HG03196 (cell line): ENCODE data around the gene NXNL2.

Experiments
- ATAC-seq: cut with Tn5 transposase; IDR thresholded peaks from one replicate; pipeline ENCODE4 v1.9.1; 2021; ENCODE audit not compliant: unreplicated experiment

Gene NXNL2

DNA sequence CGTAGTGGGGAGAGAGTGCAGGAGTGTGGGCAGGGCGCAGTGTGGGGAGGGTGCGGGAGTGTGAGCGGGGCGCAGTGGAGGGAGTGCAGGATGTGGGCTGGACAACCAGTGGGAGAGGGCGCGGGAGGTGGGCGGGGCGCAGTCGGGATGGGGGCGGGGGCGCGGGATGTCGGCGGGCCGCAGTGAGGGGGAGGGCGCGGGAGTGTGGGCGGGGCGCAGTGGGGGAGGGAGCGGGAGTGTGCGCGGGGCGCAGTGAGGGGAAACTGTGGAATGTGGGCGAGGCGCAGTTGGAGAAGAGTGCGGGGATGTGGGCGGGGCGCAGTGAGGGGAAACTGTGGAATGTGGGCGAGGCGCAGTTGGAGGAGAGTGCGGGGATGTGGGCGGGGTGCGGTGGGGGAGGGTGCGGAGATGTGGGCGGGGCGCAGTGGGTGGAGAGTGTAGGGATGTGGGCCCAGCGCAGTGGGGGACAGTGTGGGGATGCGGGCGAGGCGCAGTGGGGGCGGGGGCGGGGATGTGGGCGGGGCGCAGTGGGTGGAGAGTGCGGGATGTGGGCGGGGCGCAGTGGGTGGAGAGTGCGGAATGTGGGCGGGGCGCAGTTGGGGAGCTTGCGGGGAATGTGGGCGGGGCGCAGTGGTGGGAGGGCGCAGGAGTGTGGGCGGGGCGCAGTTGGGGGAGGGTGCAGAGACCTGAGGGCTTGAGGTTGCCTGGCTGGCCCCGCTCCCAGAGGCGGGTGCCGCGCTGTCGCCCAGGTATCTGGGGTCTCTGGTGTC is at the start of gene NXNL2:
NXNL2 (plus strand) TSS at position 723 of the 770 bp plus-strand sequence. CDS start 257 bp downstream, outside the sequence.
- no peak for ATAC-seq

DNA sequence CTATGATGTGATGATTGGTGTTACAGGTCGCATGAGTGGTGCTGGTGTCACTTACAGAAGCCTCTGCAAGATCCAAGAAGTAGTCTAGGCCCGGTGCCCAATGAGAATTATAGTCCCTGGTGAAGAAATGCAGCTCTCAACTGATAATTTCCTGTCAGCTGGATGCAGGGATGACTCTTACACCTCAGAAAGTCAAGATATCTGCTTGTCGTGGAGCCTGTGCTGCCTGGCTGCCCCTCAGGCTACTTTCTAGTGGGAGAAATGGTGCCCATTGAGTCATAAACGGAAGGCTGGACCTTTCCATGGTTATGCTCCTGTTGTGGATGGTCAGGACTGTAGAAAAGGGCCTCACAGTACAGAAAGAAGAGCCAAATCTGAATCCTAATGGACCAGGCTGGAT is 46.8 kb upstream of the NXNL2 start:
- no peak for ATAC-seq

DNA sequence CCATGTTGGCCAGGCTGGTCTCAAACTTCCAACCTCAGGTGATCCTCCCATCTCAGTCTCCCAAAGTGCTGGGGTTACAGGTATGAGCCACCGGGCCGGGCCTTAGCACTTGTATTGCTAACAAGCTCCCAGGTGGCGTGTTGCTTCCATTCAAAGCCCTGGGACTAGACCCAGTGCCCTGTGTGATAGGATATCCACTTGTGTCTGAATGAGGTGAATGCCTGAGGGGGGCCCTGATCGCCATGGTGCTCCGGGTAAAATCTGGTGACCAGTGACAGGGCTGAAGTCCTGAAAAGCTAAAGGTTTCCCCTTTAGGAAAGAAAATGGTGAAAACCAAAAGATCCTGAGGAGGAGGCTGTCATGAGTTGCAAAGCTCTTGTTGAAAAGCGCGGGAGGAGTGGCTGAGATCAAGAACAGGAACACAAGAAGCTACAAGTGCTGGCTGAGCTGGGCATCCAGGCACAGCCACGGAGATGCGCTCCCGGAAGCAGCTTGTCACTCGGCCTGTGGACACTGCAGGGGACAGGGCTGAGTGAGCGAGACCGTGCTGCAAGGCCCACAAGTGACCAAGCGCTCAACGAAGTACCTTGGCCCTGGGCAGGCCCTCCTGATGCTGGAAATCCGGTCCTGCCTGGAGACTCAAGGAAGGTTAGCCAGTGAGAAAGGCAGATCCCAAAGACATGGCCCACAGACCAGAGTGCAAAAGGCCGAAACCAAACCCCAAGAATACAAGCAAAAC is 39.8 kb upstream of the NXNL2 start:
- ATAC-seq = no peak

DNA sequence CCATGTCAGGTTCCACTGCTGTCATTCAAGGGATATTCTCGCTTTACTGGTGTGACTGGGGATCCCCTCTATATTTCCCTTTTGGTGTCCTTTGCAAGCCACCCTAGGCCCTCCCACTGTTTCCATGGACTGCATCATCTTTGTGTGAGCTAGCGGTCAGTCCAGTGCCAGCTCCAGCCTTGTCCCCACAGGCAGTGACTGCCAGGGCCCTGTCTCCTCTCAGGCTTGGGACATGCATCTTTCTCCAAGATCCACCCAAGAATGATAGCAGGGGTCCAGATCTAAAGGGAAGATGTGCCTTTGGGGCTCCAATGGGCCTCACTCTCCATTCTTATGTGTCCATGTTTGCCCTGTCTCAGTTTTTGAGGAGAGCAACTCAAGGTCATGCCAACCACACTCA is 37.8 kb upstream of the NXNL2 start:
- no peak for ATAC-seq

DNA sequence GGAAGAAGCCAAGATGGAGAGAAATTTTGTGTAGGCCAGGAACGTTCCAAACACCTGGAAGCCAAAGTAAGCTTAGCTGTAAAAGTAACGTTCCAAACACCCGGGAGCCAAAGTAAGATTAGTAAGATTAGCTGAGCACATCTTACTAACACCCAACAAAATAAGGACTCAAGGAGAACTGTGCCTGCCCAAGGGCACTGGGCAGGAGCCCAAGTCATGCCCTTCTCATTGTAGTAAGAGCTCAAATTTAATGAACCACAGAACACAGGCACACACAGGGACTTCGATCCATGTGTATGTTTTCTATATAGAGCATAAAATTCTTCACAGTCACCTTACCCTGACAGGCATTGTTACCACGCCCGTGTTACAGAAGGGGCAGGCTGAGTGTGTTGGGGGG is 36.1 kb upstream of the NXNL2 start:
- no peak for ATAC-seq

DNA sequence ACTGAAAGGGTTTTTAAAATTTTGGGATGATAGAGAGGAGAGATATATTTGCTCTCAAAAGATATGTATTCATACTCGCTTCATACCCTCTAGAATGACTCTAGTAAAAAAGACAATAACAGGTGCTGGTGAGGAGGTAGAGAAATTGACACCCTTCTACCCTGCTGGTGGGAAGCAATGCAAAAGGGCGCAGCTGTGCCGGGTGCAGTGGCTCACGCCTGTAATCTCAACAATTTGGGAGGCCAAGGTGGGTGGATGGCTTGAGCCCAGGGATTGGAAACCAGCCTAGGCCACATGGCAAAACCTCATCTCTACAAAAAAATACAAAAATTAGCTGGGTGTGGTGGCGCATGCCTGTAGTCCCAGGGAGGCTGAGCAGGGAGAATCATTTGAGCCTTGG is 33.9 kb upstream of the NXNL2 start:
- ATAC-seq = no peak

DNA sequence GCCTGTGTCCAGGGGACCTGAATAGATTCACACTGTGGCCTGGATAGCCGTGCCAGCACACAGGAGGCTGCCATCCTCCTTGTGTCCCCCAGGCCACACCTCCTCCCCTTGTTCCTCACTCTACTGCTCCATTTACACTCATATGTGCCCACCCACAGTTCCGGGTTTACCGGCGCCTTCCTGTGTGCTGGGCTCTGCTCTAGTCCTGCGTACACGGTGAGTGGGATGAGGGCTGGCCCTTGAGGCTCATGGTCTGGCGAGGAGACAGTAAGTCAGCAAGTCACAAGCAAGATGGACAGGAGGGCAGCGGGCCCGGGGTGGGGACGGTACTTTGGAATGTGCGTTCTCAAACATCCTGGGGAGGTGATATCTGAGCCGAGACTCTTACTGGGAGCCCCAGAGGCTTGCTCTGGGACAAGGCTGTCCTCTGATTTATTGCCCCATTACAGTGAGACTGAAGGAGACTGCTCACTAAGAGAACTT is 32.4 kb upstream of the NXNL2 start:
- ATAC-seq = no peak

DNA sequence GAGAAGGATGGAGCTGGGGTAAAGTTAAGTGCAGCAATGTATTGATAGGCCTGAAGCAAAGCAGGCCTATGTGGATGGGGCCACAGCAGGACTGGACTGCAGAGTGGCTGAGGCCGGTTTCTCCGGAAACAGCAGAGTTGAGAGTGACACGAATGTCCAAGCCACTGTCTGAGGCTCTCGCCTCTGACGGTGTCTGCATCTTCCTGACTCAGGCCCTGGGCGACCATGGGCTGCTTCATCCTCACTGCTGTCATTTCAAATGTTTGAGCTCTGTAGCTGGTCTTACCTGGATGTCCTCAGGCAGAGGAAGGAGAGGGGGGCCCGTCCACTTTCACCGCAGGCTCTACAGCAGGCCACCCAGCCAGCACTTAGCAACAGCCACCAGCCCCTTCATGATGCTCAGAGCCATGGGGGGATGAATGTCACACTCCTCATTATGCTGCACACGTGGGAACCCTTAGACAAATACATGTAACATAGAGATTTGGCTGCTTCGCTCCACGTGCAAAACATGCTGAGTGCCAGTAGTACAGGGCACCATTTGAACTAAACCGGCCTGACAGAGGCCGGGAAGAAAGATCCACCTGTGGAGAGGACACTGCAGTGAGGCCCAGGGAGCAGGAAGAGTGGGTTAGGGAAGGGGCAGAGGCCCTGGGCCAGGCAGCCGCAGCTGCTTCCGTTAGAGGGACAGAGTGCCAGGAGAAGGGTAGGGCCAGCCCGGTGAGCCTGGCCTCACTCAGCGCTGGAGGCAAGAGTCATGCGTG is 31.7 kb upstream of the NXNL2 start:
- no peak for ATAC-seq

DNA sequence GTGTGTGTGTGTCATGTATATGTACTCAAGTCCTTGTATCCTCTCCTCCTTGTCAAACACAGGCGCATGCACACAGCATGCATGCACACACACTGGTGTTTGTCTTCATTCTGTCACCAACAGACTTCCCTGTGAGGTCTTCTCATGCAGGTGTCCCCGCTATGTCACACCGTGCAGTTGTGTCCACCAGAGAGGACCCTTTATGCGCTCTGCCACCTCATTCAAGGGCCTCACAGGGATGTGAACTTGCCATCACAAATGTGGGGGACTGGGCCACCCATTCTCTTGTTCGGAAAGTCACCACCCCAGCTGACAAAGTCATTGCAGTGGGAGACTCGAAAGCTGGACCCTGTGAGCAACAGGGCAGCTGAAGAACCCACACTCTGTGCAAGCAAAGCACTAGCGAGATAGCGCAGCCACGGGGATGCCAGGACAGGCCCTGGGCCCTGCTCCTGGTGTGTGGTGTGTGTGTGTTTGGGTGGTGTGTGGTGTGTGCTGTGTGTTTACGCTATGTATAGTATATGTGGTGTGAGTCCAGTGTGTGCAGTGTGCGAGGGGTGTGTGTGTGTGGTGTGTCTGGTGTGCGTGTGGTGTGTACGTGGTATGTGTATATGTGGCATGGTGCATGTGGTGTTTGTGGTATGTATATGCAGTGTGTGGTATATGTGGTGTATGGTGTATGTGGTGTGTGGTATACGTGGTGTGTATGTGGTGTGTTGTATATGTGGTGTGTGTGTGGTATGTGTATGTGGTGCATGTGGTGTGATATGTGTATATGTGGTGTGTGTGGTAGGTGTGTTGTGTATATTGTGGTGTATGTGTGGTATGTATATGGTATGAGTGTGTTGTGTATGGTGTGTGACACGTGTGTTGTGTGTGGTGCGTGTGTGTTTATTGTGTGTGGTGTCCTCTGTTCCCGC is 30.9 kb upstream of the NXNL2 start:
- ATAC-seq = no peak

DNA sequence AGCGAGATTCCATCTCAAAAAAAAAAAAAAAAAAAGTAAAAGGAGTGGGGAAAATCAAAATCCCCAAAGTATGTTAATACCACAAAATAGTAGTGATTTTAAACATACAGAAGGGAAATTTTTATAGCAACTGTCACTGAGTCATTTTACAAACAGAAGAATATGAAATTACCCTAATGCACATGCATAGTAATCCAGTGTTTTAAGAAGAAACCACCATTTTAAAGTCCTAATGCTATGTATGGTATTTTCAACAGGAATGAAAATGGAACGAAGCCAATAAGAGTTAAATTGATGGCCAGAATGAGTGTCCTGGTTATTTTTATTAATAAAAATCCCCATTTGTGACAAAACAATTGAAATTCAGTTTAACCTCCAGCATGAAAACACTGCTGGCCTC is 26.7 kb upstream of the NXNL2 start:
- no peak for ATAC-seq

DNA sequence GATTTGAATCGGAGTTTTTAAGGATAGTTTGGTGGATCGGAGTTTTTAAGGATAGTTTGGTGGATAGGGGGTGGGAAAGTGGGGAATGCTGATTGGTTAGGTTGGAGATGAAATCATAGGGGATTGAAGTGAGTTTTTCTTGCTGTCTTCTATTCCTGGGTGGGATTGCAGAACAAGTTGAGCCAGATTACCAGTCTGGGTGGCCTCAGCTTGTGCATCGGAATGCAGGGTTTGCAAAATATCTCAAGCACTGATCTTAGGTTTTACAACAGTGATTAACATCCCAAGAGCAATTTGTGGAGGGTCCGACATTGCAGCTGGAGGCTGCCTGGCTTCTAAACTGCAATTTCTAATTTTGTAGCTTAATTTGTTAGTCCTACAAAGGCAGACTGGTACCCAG is 23.1 kb upstream of the NXNL2 start:
- no peak for ATAC-seq

DNA sequence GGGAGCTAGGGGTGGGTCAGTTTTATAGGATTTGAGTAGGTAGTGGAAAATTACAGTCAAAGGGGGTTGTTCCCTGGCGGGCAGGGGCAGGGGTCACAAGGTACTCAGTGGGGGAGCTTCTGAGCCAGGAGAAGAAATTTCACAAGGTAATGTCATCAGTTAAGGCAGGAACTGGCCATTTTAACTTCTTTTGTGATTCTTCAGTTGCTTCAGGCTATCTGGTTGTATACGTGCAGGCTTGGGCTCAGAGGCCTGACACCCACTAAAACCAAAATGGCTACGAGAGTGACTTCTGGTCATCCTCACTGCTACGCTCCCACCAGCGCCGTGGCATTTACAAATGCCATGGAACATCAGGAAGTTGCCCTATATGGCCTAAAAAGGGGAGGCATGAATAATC is 20.7 kb upstream of the NXNL2 start:
- no peak for ATAC-seq

DNA sequence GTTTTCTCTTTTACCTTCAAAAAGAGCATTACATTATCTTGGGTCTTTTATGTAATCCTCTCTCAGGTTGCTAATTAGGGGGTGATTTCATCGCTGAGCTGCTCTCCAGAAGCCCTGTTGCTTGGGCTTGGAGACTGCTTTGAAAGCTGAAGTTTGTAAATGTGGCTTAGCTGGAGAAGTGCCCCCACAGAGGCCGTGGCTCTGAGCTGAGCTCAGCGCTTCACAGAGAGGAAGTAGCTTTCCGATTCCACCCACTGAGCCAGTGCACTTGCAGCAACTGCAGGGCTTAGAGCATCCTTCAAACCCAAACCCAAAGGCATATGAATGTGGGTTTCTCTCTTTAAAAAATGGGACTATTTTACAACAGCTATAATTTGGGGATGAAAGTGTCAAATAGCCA is 13.7 kb upstream of the NXNL2 start:
- no peak for ATAC-seq

DNA sequence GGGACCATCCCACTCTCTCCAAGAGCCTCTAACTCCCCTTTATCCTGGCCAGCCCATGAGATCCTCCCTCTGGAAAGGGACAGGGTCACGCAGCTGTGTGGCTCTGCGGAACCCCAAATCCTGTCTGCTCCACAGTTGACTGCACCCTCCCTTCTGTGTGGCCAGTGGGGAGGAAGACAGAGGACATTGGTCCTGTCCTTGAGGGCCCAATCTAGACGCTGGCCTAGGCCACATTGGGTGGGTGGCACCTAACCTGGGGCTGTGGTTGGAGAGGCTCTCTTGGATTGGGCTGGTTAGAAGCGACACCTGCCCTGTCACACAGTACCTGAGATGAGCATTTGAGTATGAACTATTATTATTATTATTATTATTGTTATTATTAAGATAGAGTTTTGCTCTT is 12.6 kb upstream of the NXNL2 start:
- ATAC-seq = no peak

DNA sequence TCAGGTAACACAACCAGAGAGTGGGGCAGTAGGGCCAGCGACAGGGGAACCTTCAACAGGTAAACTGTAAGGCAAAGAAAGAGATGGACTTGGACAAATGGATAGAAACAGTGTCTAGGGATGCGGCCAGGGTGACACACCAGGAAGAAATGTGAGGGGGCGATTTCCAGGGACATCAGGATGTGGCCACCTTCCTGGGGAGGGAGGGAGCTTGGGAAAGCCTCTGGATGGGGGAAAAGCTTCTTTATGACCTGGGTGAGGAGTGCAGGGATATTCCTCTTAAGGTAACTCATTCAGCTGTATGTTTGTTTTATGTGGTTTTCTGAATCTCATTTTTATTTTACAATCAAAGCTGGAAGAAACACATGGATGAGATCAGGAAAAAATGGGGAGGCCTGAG is 11.9 kb upstream of the NXNL2 start:
- no peak for ATAC-seq

DNA sequence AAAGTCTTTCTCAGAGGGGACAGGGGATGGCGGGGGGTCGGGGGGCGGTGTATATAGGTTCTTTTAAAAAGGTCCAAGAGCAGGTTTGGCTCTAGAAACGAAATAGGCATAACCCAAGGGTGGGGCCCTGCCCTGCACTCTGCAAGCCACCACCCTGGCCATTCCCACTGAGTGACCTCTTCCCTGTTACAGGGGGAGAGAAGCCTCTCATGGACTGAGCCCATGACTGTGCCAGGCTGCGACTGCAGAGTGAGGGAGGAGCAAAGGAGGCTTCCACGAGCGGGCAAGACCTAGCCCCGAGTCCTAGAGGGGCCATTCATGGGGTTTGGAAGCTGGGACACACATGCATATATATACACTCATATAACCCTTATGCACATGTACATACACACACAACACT is 10.1 kb upstream of the NXNL2 start:
- no peak for ATAC-seq

DNA sequence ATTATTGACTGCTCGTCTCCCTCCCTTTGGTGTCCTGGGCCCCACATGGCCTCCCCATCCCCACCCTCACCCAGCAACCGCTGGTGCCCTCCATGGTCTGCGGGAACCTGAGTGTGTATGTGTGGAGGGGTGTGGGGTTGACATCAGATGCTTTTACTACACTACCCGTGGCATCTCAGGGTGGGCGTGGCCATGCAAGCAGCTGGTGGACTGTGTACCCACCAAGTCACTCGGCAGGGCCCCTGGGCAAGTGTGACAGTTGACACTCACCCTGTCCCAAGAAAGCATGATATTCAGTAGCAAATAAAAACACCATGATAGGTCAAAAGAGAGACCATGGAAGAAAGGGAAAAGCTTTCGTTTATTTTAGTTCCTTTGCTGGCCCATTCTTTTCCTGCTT is 7.4 kb upstream of the NXNL2 start:
- ATAC-seq = no peak

DNA sequence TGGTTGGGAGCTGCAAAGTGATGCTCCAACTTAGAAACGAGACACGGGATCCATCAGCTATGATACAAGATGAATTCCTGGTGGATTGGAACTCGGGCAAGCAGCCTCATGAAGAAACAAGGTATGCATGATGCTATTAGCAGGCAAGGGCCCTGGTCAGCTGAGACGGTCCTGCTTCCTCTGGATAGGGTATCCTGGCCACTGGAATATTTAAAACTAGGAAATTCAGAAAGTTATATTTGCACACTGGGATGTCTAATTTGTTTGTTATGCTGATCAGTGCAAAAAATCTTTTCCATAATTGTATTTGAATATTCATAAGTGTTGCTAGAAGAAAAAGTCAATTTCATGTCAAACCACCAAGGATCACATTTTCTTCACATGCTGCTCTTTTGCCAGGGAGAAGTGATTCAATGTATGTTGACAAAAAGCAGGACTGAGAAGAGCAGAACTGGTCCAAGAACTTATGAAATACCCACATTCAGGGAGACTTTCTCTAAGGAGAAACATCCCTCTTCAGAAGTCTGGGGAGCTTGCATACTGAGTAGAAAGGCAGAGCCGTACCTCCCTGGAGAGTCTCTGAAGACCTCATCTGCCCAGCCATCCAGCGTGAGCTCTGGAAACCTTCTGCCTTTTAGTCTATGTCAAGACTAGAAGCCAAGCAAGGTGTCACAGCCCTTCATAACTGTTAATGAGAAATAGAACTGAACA is 6.7 kb upstream of the NXNL2 start:
- no peak for ATAC-seq

DNA sequence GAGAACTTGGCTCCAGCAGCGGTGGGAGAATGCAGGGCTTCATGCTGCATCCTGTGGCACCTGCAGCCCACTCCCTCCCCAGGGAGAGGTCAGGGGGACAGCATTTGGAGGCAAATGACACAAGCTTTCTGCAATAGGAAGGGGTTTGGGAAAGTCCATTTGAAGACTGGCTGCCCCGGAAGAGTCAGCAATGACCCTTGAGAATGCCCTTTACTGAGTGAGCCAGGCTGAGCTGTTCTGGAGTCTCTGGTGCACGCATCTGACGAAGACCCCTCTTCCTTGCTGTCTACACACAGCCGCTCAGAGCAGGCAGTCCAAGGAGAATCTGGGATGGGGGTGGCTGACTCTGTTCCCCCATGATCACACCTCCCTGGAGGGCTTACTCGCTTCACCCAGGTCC is 5.5 kb upstream of the NXNL2 start:
- no peak for ATAC-seq

DNA sequence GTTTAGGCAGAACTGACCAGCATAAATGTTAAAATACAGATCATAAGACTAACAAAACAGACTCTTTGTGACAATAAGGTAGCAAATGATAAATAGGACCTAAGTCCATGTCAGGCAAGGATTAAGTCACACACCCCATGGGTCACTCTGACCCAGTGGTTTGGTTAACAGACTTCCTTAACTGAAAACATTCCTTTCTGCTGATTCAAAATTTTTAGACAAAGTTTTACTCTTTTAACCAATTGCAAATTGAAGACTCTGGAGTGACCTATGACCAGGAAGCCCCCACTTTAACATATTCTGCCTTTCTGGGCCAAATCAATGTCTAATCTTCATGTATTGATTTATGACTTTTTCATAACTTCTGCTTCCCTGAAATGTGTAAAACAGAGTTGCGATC is 4.9 kb upstream of the NXNL2 start:
- no peak for ATAC-seq
